B cell (primary cell): ENCODE measurements around the gene SS18L1. TPM values are rescaled to one million over a fixed set of nuclear protein-coding genes. Genes with fewer than 3 reads are reported as not detected.
"Not testable (repeated sequence)": the region's sequence is repeated elsewhere in the genome, so short reads cannot be mapped to it uniquely, and the experiment has no call there.

Experiments
- ATAC-seq: fragments of 200-7000 bp; cut with Tn5 transposase; one replicate; pipeline ENCODE4 v1.10.0; 2021; ENCODE audit warnings: low read depth, mild to moderate bottlenecking, moderate number of reproducible peaks, moderate library complexity
- CTCF ChIA-PET: fragments of 350-600 bp; sonication (Branson Sonifier 250); formaldehyde crosslinking; loops from one replicate; lab custom pipeline; 2021; ENCODE audit warnings: antibody characterized with exemption, inconsistent platforms; lab: Charles Lee
- POLR2A ChIA-PET: fragments of 350-600 bp; sonication (Branson Sonifier 250); formaldehyde crosslinking; loops from one replicate; lab custom pipeline; 2021; ENCODE audit warnings: antibody characterized with exemption; lab: Charles Lee
- DNase-seq: peaks from one replicate; pipeline ENCODE4 v3.0.0; 2013
- H2AFZ ChIP-seq: 2 replicates; pipeline ENCODE4 v1.6.1; 2012; ENCODE audit warnings: mild to moderate bottlenecking, low read depth, low read length; ENCODE audit not compliant: insufficient read depth, poor library complexity, severe bottlenecking
- H3K27ac ChIP-seq, 2 donors: 1 replicate in 1 of 2; 2 replicates in 1 of 2; pipeline ENCODE4 v1.5.1; 2012 to 2013; ENCODE audit warnings: low read length in 2 of 2, mild to moderate bottlenecking in 2 of 2, moderate library complexity in 1 of 2
- H3K27me3 ChIP-seq, 4 experiments: fragments of 200-600 bp in 1 of 4; sonication (generic) in 1 of 4; replicated peaks in 1 of 4; 1 replicate in 2 of 4; 2 replicates in 2 of 4; pipeline versions ENCODE4 v1.6.1 to v1.7.0; 2013 to 2016; ENCODE audit warnings: low read length in 3 of 4, mild to moderate bottlenecking in 2 of 4, mixed read lengths in 1 of 4, moderate library complexity in 1 of 4; ENCODE audit not compliant: insufficient read depth in 4 of 4, control insufficient read depth in 3 of 4; ENCODE audit errors: control extremely low read depth in 1 of 4
- H3K36me3 ChIP-seq, 2 experiments: replicated peaks in 1 of 2; 1 replicate in 1 of 2; 2 replicates in 1 of 2; pipeline versions ENCODE4 v1.6.1 to v1.7.1; 2013; ENCODE audit warnings: low read length in 1 of 2; ENCODE audit not compliant: insufficient read depth in 2 of 2, control insufficient read depth in 1 of 2; ENCODE audit errors: control extremely low read depth in 1 of 2, extremely low read depth in 1 of 2
- H3K4me1 ChIP-seq, 2 donors: fragments of 200-600 bp in 1 of 2; sonication (generic) in 1 of 2; 1 replicate in 1 of 2; 2 replicates in 1 of 2; pipeline versions ENCODE4 v1.5.1 to v1.6.1; 2013 to 2017; ENCODE audit warnings: low read length in 2 of 2; ENCODE audit not compliant: control insufficient read depth in 2 of 2, insufficient read depth in 2 of 2
- H3K4me2 ChIP-seq: replicated peaks from 2 replicates; pipeline ENCODE3; 2012; ENCODE audit warnings: mild to moderate bottlenecking, low read depth, low read length; ENCODE audit not compliant: poor library complexity, severe bottlenecking
- H3K4me3 ChIP-seq, 5 experiments: fragments of 200-600 bp in 1 of 5; sonication (generic) in 1 of 5; 1 replicate in 3 of 5; 2 replicates in 2 of 5; pipeline versions ENCODE4 v1.5.1 to v1.7.0; 2011 to 2016; ENCODE audit warnings: low read length in 4 of 5, mild to moderate bottlenecking in 4 of 5, low read depth in 2 of 5, control low read depth in 1 of 5, moderate library complexity in 1 of 5; ENCODE audit not compliant: insufficient read depth in 1 of 5; ENCODE audit errors: control extremely low read depth in 1 of 5, extremely low read depth in 1 of 5
- H3K79me2 ChIP-seq: fragments of 200-600 bp; sonication (generic); one replicate; pipeline ENCODE4 v1.6.0; 2016; ENCODE audit warnings: low read length; ENCODE audit not compliant: control insufficient read depth, insufficient read depth
- H3K9ac ChIP-seq: fragments of 200-600 bp; sonication (generic); 2 replicates; pipeline ENCODE4 v1.6.1; 2017; ENCODE audit warnings: mild to moderate bottlenecking, low read length, moderate library complexity
- H3K9me3 ChIP-seq, 3 donors: one replicate each; pipeline versions ENCODE4 v1.6.1 to v1.7.1; 2013; ENCODE audit warnings: low read length in 2 of 3; ENCODE audit not compliant: control insufficient read depth in 2 of 3, insufficient read depth in 1 of 3; ENCODE audit errors: control extremely low read depth in 1 of 3
- H4K20me1 ChIP-seq: 2 replicates; pipeline ENCODE4 v1.6.0; 2012; ENCODE audit warnings: mild to moderate bottlenecking, low read length; ENCODE audit not compliant: insufficient read depth, control insufficient read depth, poor library complexity, severe bottlenecking
- H3K27ac Mint-ChIP-seq: one replicate; pipeline ENCODE4 v1.8.0; 2021; ENCODE audit warnings: mixed read lengths
- H3K27me3 Mint-ChIP-seq: one replicate; pipeline ENCODE4 v1.8.0; 2021; ENCODE audit warnings: mixed read lengths
- H3K4me1 Mint-ChIP-seq: one replicate; pipeline ENCODE4 v1.8.0; 2021; ENCODE audit warnings: mixed read lengths
- H3K4me3 Mint-ChIP-seq: one replicate; pipeline ENCODE4 v1.8.0; 2021; ENCODE audit warnings: mixed read lengths
- H3K9me3 Mint-ChIP-seq: one replicate; pipeline ENCODE4 v1.8.0; 2022; ENCODE audit warnings: mixed read lengths; ENCODE audit not compliant: insufficient read depth
- EZH2 ChIP-seq: IDR thresholded peaks from 2 replicates; pipeline ENCODE4 v1.6.1; 2012; ENCODE audit warnings: borderline replicate concordance, low read depth, mild to moderate bottlenecking, moderate library complexity, low read length; ENCODE audit not compliant: insufficient read depth, poor library complexity, severe bottlenecking
- WGBS: methylation state at CpG from one replicate; pipeline ENCODE4 v1.1.5; 2013; ENCODE audit warnings: missing lambda C conversion rate; ENCODE audit not compliant: insufficient coverage; 5-methylcytosine and 5-hydroxymethylcytosine counted together
- intact Hi-C: fragments of 100-400 bp; cut with micrococcal nuclease; formaldehyde crosslinking; loops from one replicate; pipeline ENCODE4 v1.10.0; 2022
- polyA plus RNA-seq: library from polyadenylated mRNA; depleted of rRNA; stranded (reverse); fragments of >200 nt; gene quantifications from 2 replicates; pipeline ENCODE4 v1.2.3, GENCODE V29; 2012
- total RNA-seq, 2 donors: library from RNA; stranded (reverse); fragments of 120-200 nt in 1 of 2; gene quantifications; 1 replicate in 1 of 2; 2 replicates in 1 of 2; pipeline versions ENCODE4 v1.2.3 to v1.2.4, GENCODE V29; 2013 to 2022
- TF ChIP-seq, protein P1 (sequence below): fragments of 200-600 bp; IDR thresholded peaks from one replicate; pipeline ENCODE4 v1.8.0; 2022; ENCODE audit warnings: antibody characterized with exemption, mild to moderate bottlenecking

The SS18L1 gene
- total and polyA plus RNA-seq, 2 donors (not counting 1 experiment from before 2014, with no cell fraction given): 15.4 to 20.7 TPM

DNA sequence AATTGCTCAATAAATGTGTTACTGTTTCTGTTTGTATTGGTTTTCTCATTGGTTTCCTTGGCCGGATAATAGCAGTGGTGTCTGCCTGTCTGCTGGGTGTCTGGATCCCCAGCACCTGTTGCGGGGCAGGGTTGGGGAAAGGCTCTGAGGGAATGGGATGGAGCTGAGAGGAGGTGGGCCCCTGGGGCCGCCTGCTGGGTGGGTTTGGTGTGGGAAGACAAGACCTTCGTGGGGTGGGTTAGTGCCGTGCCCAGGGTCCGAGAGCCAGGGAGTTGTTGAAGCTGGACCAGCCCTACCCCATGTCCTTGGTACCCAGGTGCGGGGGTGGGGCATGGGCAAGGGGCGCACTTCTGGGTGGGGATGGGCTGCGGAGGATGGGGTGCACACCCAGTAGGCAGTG lies 4.0 kb downstream of the SS18L1 start:
- H3K27me3 Mint-ChIP-seq: no peaks in the 10 kb centered on the region
- DNase-seq (no peak), ATAC-seq (no peak)
- ChIA-PET POLR2A (no interaction called here), CTCF (no interaction called here)
- Histone ChIP-seq H3K36me3 (no peaks in the 10 kb centered on the region), H4K20me1 (peaks cover 65% of the 10 kb centered on the region), H3K9me3 (peaks cover 0 to 4% (median 0%) of the 10 kb centered on the region in 3 donors), H3K4me3 (no peak overlapping the region), H3K27ac (no peak overlapping the region), H3K4me2 (no peak overlapping the region), H2AFZ (no peak overlapping the region), H3K4me1 (peaks cover 7 to 9% of the 10 kb centered on the region in 2 donors), H3K79me2 (peaks cover 80% of the 10 kb centered on the region), H3K27me3 (no peaks in the 10 kb centered on the region), H3K9ac (no peak overlapping the region)
- intact Hi-C loops: no loop called here
- no peaks in the 10 kb centered on the region for H3K9me3 Mint-ChIP-seq
- H3K4me1 Mint-ChIP-seq: peaks cover 18% of the 10 kb centered on the region
- no peak overlapping the region for H3K27ac Mint-ChIP-seq
- TF ChIP-seq EZH2: no peak
- TF ChIP-seq, protein P1, sequence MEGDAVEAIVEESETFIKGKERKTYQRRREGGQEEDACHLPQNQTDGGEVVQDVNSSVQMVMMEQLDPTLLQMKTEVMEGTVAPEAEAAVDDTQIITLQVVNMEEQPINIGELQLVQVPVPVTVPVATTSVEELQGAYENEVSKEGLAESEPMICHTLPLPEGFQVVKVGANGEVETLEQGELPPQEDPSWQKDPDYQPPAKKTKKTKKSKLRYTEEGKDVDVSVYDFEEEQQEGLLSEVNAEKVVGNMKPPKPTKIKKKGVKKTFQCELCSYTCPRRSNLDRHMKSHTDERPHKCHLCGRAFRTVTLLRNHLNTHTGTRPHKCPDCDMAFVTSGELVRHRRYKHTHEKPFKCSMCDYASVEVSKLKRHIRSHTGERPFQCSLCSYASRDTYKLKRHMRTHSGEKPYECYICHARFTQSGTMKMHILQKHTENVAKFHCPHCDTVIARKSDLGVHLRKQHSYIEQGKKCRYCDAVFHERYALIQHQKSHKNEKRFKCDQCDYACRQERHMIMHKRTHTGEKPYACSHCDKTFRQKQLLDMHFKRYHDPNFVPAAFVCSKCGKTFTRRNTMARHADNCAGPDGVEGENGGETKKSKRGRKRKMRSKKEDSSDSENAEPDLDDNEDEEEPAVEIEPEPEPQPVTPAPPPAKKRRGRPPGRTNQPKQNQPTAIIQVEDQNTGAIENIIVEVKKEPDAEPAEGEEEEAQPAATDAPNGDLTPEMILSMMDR: no peak
- 100% methylated on average over 9 of the region's 9 CpGs for WGBS
- no peak overlapping the region for H3K4me3 Mint-ChIP-seq

DNA sequence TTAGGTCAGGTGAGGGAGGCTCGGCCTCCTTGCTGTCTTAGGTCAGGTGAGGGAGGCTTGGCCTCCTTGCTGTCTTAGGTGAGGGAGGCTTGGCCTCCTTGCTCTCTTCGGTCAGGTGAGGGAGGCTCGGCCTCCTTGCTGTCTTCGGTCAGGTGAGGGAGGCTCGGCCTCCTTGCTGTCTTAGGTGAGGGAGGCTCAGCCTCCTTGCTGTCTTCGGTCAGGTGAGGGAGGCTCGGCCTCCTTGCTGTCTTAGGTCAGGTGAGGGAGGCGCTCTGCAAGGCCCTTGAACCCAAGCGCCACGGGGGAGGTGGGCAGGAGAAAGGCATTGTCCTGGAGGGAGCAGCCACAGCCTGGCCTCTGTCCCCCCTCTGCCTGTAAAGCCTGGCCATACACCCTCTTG lies 4.8 kb downstream of the SS18L1 start:
- H3K4me1 Mint-ChIP-seq: peaks cover 18% of the 10 kb centered on the region
- H3K4me2 ChIP-seq, H3K9me3 Mint-ChIP-seq, H3K27me3 Mint-ChIP-seq, ATAC-seq, H3K36me3 ChIP-seq, DNase-seq, H3K27me3 ChIP-seq, intact Hi-C loops, H3K4me1 ChIP-seq, H2AFZ ChIP-seq, H3K4me3 ChIP-seq, H3K27ac Mint-ChIP-seq, CTCF ChIA-PET, H3K4me3 Mint-ChIP-seq, H3K9ac ChIP-seq, POLR2A ChIA-PET, H3K27ac ChIP-seq: not testable (repeated sequence)
- 100% methylated on average over 7 of the region's 10 CpGs for WGBS
- H3K9me3 ChIP-seq: peaks cover 0 to 13% (median 0%) of the 10 kb centered on the region in 3 donors
- H4K20me1 ChIP-seq: peaks cover 64% of the 10 kb centered on the region
- H3K79me2 ChIP-seq: peaks cover 86% of the 10 kb centered on the region
